H1 (cell line): ENCODE results near the gene PRRC2A. TPM values are rescaled to one million over a fixed set of nuclear protein-coding genes. Genes with fewer than 3 reads are reported as not detected.

Source experiments
- CTCF ChIA-PET: fragments of 300-600 bp; sonication (Branson Sonifier 250); formaldehyde crosslinking; loops from one replicate; lab custom pipeline; 2021; ENCODE audit not compliant: partially characterized antibody; lab: Charles Lee
- POLR2A ChIA-PET: fragments of 300-600 bp; sonication (Branson Sonifier 250); formaldehyde crosslinking; loops from one replicate; lab custom pipeline; 2021; ENCODE audit warnings: inconsistent platforms; ENCODE audit not compliant: partially characterized antibody; lab: Charles Lee
- DNase-seq, 2 experiments: peaks; one replicate each; pipeline versions ENCODE4 v3.0.0 to v3.0.0-alpha.2; 2010 to 2022; ENCODE audit warnings: low spot score in 2 of 2, low read depth in 1 of 2, mixed read lengths in 1 of 2
- FAIRE-seq: peaks from 2 replicates; lab custom pipeline; 2011; peaks lifted over from hg19 to GRCh38; lab: Jason Lieb, UNC
- H2AFZ ChIP-seq: 2 replicates; pipeline ENCODE4 v1.8.1; 2012; ENCODE audit warnings: low read length, inconsistent platforms
- H2AK5ac ChIP-seq: 2 replicates; pipeline ENCODE4 v1.6.1; 2013; ENCODE audit warnings: low read depth, low read length
- H2BK120ac ChIP-seq: replicated peaks from 2 replicates; pipeline ENCODE3; 2013; ENCODE audit warnings: low read depth, low read length, inconsistent platforms
- H2BK12ac ChIP-seq: 2 replicates; pipeline ENCODE4 v1.6.1; 2013; ENCODE audit warnings: low read depth, low read length
- H2BK15ac ChIP-seq: 2 replicates; pipeline ENCODE4 v1.6.1; 2013; ENCODE audit warnings: low read length
- H2BK20ac ChIP-seq: 2 replicates; pipeline ENCODE4 v1.6.1; 2013; ENCODE audit warnings: low read length
- H2BK5ac ChIP-seq: 2 replicates; pipeline ENCODE4 v1.6.1; 2013; ENCODE audit warnings: low read depth, low read length
- H3K14ac ChIP-seq: 2 replicates; pipeline ENCODE4 v1.6.1; 2013; ENCODE audit warnings: inconsistent platforms; ENCODE audit not compliant: insufficient read length
- H3K18ac ChIP-seq: 2 replicates; pipeline ENCODE4 v1.6.1; 2013; ENCODE audit warnings: low read length; ENCODE audit errors: extremely low read depth
- H3K23ac ChIP-seq: 2 replicates; pipeline ENCODE4 v1.6.1; 2013; ENCODE audit warnings: inconsistent platforms; ENCODE audit not compliant: insufficient read length
- H3K23me2 ChIP-seq: 2 replicates; pipeline ENCODE4 v1.6.1; 2013; ENCODE audit warnings: low read depth, low read length
- H3K27ac ChIP-seq: 2 replicates; pipeline ENCODE4 v1.6.1; 2011; ENCODE audit warnings: low read depth, low read length, inconsistent platforms
- H3K27me3 ChIP-seq, 4 experiments: replicated peaks in 1 of 4; 1 replicate in 1 of 4; 2 replicates in 3 of 4; pipeline versions ENCODE4 v1.6.1 to v1.8.1; 2011 to 2013; ENCODE audit warnings: low read length in 3 of 4, mild to moderate bottlenecking in 3 of 4, inconsistent platforms in 2 of 4, mixed read lengths in 2 of 4, moderate library complexity in 1 of 4; ENCODE audit not compliant: control insufficient read depth in 3 of 4, insufficient read depth in 3 of 4; ENCODE audit errors: extremely low read depth in 1 of 4
- H3K36me3 ChIP-seq, 4 experiments: 2 replicates each; pipeline versions ENCODE4 v1.6.1 to v1.8.1; 2011 to 2013; ENCODE audit warnings: mild to moderate bottlenecking in 4 of 4, low read length in 3 of 4, moderate library complexity in 2 of 4, control low read depth in 1 of 4, inconsistent platforms in 1 of 4; ENCODE audit not compliant: insufficient read depth in 4 of 4, control insufficient read depth in 2 of 4
- H3K4ac ChIP-seq: replicated peaks from 2 replicates; pipeline ENCODE3; 2013; ENCODE audit warnings: low read length, low read depth, mixed read lengths, inconsistent platforms; ENCODE audit not compliant: insufficient read length
- H3K4me1 ChIP-seq, 4 experiments: replicated peaks in 1 of 4; 1 replicate in 1 of 4; 2 replicates in 3 of 4; pipeline versions ENCODE4 v1.6.1 to v1.8.1; 2011 to 2013; ENCODE audit warnings: low read length in 3 of 4, inconsistent platforms in 2 of 4, mixed read lengths in 1 of 4; ENCODE audit not compliant: insufficient read depth in 4 of 4, control insufficient read depth in 3 of 4
- H3K4me2 ChIP-seq, 2 experiments: 2 replicates each; pipeline versions ENCODE4 v1.6.1 to v1.8.1; 2011 to 2013; ENCODE audit warnings: low read depth in 2 of 2, low read length in 2 of 2, control low read depth in 1 of 2, inconsistent platforms in 1 of 2, mild to moderate bottlenecking in 1 of 2; ENCODE audit not compliant: insufficient read depth in 1 of 2
- H3K4me3 ChIP-seq, 4 experiments: fragments of 200-600, 300-600 bp in 1 of 4; sonication (generic), shearing (Covaris generic), sonication (Bioruptor Twin) in 1 of 4; 2 replicates each; pipeline versions ENCODE4 v1.5.1 to v1.8.1; 2011 to 2016; ENCODE audit warnings: low read length in 4 of 4, low read depth in 3 of 4, control low read depth in 2 of 4, inconsistent platforms in 2 of 4, mild to moderate bottlenecking in 2 of 4, mixed read lengths in 1 of 4, moderate library complexity in 1 of 4; ENCODE audit not compliant: insufficient read depth in 2 of 4; ENCODE audit errors: extremely low read depth in 1 of 4
- H3K56ac ChIP-seq: replicated peaks from 2 replicates; pipeline ENCODE3; 2013; ENCODE audit warnings: low read depth, mild to moderate bottlenecking, mixed read lengths, low read length, inconsistent platforms; ENCODE audit not compliant: insufficient read length
- H3K79me1 ChIP-seq: 2 replicates; pipeline ENCODE4 v1.6.1; 2013; ENCODE audit warnings: low read depth, low read length, control low read depth
- H3K79me2 ChIP-seq, 2 experiments: 2 replicates each; pipeline versions ENCODE4 v1.6.1 to v1.8.1; 2012 to 2013; ENCODE audit warnings: low read length in 2 of 2, mild to moderate bottlenecking in 2 of 2, inconsistent platforms in 1 of 2; ENCODE audit not compliant: insufficient read depth in 2 of 2, control insufficient read depth in 1 of 2
- H3K9ac ChIP-seq, 4 experiments: replicated peaks in 1 of 4; 1 replicate in 1 of 4; 2 replicates in 3 of 4; pipeline versions ENCODE4 v1.6.1 to v1.8.1; 2011 to 2013; ENCODE audit warnings: low read depth in 3 of 4, low read length in 3 of 4, control low read depth in 2 of 4, mild to moderate bottlenecking in 2 of 4, moderate library complexity in 2 of 4, inconsistent platforms in 1 of 4; ENCODE audit errors: extremely low read depth in 1 of 4
- H3K9me3 ChIP-seq, 2 experiments: 2 replicates each; pipeline versions ENCODE4 v1.6.1 to v1.8.1; 2012 to 2013; ENCODE audit warnings: mild to moderate bottlenecking in 2 of 2, moderate library complexity in 2 of 2, control low read depth in 1 of 2, inconsistent platforms in 1 of 2, low read depth in 1 of 2, low read length in 1 of 2, mixed read lengths in 1 of 2; ENCODE audit not compliant: insufficient read depth in 2 of 2
- H4K20me1 ChIP-seq, 2 experiments: replicated peaks in 1 of 2; 2 replicates each; pipeline versions ENCODE3 to v1.8.1; 2011 to 2013; ENCODE audit warnings: inconsistent platforms in 2 of 2, low read length in 2 of 2, mild to moderate bottlenecking in 1 of 2; ENCODE audit not compliant: insufficient read depth in 2 of 2, control insufficient read depth in 1 of 2
- H4K5ac ChIP-seq: 2 replicates; pipeline ENCODE4 v1.6.1; 2013; ENCODE audit warnings: low read length, low read depth, mixed read lengths, inconsistent platforms; ENCODE audit not compliant: insufficient read length
- H4K8ac ChIP-seq: 2 replicates; pipeline ENCODE4 v1.8.0; 2013; ENCODE audit warnings: mild to moderate bottlenecking, moderate library complexity, low read length, inconsistent platforms; ENCODE audit not compliant: insufficient read depth; ENCODE audit errors: extremely low read depth
- H4K91ac ChIP-seq: replicated peaks from 2 replicates; pipeline ENCODE3; 2013; ENCODE audit warnings: low read length, mixed read lengths, inconsistent platforms; ENCODE audit not compliant: insufficient read length
- RFX5 ChIP-seq: IDR thresholded peaks from 2 replicates; pipeline ENCODE4 v1.6.1; 2011; ENCODE audit warnings: low read depth, low read length, improper control_type of control experiment, borderline replicate concordance
- TAF7 ChIP-seq: optimal IDR thresholded peaks from 2 replicates; pipeline ENCODE3; 2011; ENCODE audit warnings: low read depth, mild to moderate bottlenecking, inconsistent platforms, low read length, moderate library complexity, borderline replicate concordance
- WGBS, 2 experiments: shearing (Covaris generic) in 1 of 2; methylation state at CpG; one replicate each; pipeline versions ENCODE4 v1.1.6 to v1.1.7; 2013 to 2015; ENCODE audit warnings: low lambda C conversion rate in 2 of 2, mixed read lengths in 2 of 2, inconsistent platforms in 1 of 2, low coverage in 1 of 2, missing lambda C conversion rate in 1 of 2; ENCODE audit not compliant: insufficient replicate concordance in 2 of 2, insufficient coverage in 1 of 2, insufficient read length in 1 of 2; ENCODE audit errors: extremely low coverage in 1 of 2, missing lambda C conversion rate in 1 of 2; 5-methylcytosine and 5-hydroxymethylcytosine counted together
- polyA plus RNA-seq, 7 experiments: library from polyadenylated mRNA; depleted of rRNA in 3 of 7; stranded (reverse) in 5 of 7; unstranded in 2 of 7; fragments of >200 nt in 5 of 7; fragments of 200-250 nt in 2 of 7; gene quantifications; 1 replicate in 5 of 7; 2 replicates in 1 of 7; 4 replicates in 1 of 7; pipeline versions ENCODE4 v1.2.1 to v1.2.3, GENCODE V29; 2011 to 2013; ENCODE audit warnings: missing spikeins in 2 of 7, mixed read lengths in 2 of 7
- total RNA-seq: library from RNA; stranded (reverse); fragmentation: NEBNext Ultra II Directional; extraction: Animal tissue kit (Norgen Biotek cat#: 25700); gene quantifications from 2 replicates; pipeline ENCODE4 v1.2.1, GENCODE V29; 2021

PRRC2A gene
- total and polyA plus RNA-seq, 2 of the 8 experiments (the other 6 are each of a cell fraction or from before 2014, with no cell fraction given): 118 to 300 TPM

DNA sequence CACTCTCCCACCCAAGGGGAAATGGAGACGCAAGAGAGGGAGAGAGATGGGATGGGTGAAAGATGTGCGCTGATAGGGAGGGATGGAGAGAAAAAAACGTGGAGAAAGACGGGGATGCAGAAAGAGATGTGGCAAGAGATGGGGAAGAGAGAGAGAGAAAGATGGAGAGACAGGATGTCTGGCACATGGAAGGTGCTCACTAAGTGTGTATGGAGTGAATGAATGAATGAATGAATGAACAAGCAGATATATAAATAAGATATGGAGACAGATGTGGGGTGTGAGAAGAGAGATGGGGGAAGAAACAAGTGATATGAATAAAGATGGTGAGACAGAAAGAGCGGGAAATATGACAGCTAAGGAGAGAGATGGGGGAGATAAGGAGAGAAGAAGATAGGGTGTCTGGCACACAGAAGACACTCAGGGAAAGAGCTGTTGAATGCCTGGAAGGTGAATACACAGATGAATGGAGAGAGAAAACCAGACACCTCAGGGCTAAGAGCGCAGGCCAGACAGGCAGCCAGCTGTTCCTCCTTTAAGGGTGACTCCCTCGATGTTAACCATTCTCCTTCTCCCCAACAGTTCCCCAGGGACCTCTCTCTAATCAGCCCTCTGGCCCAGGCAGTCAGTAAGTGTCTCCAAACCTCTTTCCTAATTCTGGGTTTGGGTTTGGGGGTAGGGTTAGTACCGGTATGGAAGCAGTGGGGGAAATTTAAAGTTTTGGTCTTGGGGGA is 44.4 kb upstream of the PRRC2A start:
- 82 to 100% methylated on average over 3 to 8 of the region's 8 CpGs for WGBS, 2 experiments
- CTCF ChIA-PET: interaction anchor here (0.9 to 19.2 kb wide), 8 partner anchors 11 to 88 kb away, joined by 3 to 640 read pairs (median 11); partner anchors contain the start of genes ATP6V1G2, GPANK1, LST1 and LTB
- H3K56ac ChIP-seq: no peak overlapping the region

More for the DNA sequence above, 44.4 kb upstream of the PRRC2A start:
- Histone ChIP-seq H2BK15ac (no peak overlapping the region), H3K4me2 (no peak overlapping the region), H2BK120ac (no peak overlapping the region), H3K79me1 (no peaks in the 10 kb centered on the region), H2AK5ac (no peak overlapping the region), H3K4ac (no peak overlapping the region), H2BK20ac (no peak overlapping the region), H3K79me2 (no peaks in the 10 kb centered on the region), H2AFZ (no peak overlapping the region), H3K18ac (no peak overlapping the region), H4K91ac (no peak overlapping the region), H3K23me2 (peaks cover 7% of the 10 kb centered on the region; the same call in 1 of the 2 replicates), H3K4me1 (peaks cover 0 to 3% (median 0%) of the 10 kb centered on the region in 4 experiments; a peak in 3 of 7 replicates), H3K9ac (no peak overlapping the region), H2BK5ac (no peak overlapping the region), H3K4me3 (no peak overlapping the region), H3K36me3 (no peaks in the 10 kb centered on the region), H3K23ac (no peak overlapping the region), H4K5ac (no peak overlapping the region), H3K27me3 (peaks cover 0 to 8% (median 7%) of the 10 kb centered on the region in 4 experiments; a peak in 5 of 7 replicates), H2BK12ac (no peak overlapping the region), H3K14ac (no peak overlapping the region), H3K27ac (no peak overlapping the region), H4K20me1 (no peaks in the 10 kb centered on the region), H4K8ac (no peak overlapping the region), H3K9me3 (no peaks in the 10 kb centered on the region)
- FAIRE-seq (no peak), DNase-seq (no peak)
- POLR2A ChIA-PET: interaction anchor here (0.8 to 12.2 kb wide), 14 partner anchors 10 to 283 kb away, joined by 3 to 110 read pairs (median 3); partner anchors contain the start of genes DDX39B, GPANK1, LST1 and MCCD1
- TF ChIP-seq TAF7 (no peak), RFX5 (no peak)
